ENCODE data around the gene PDZD4.

The PDZD4 gene

GRCh38 chrX:153867139-153867538, 36.8 kb upstream of the PDZD4 start:
- DNase-seq (ENCODE audit: low spot score): no peak

- DNase-seq (ENCODE audit: low spot score): no peak
Observed at GRCh38 chrX:153866302-153867019, 36.1 kb upstream of the PDZD4 start.

GRCh38 chrX:153865685-153866084, 35.3 kb upstream of the PDZD4 start:
- no peak for DNase-seq (ENCODE audit: low spot score)

- no peak for DNase-seq (ENCODE audit: low spot score)
Observed at GRCh38 chrX:153865321-153865580, 34.9 kb upstream of the PDZD4 start.

GRCh38 chrX:153864561-153865320, 34.4 kb upstream of the PDZD4 start:
- no peak for DNase-seq (ENCODE audit: low spot score)

DNA sequence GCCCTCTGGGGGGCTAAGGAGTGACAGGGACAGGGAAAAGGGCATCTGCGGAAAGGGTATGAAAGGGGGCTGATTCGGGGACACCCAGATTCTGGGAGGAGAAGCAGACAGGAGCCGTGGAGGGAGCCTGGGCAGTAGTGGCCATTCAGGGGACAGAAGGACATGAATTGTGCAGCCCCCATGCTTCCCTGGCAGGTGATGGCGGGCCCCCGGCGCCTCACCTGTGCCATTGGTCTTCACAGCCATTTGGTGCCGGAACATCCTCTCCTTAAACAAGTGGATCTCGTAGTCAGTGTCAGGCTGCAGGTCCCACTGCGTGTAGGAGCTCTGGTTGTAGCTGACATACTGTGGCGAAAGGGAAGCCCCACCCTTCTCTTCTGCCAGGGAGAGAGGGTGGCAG, 33.8 kb upstream of the PDZD4 start:
- no peak for DNase-seq (ENCODE audit: low spot score)

GRCh38 chrX:153863251-153863991, 33.1 kb upstream of the PDZD4 start:
- DNase-seq (ENCODE audit: low spot score): no peak

DNA sequence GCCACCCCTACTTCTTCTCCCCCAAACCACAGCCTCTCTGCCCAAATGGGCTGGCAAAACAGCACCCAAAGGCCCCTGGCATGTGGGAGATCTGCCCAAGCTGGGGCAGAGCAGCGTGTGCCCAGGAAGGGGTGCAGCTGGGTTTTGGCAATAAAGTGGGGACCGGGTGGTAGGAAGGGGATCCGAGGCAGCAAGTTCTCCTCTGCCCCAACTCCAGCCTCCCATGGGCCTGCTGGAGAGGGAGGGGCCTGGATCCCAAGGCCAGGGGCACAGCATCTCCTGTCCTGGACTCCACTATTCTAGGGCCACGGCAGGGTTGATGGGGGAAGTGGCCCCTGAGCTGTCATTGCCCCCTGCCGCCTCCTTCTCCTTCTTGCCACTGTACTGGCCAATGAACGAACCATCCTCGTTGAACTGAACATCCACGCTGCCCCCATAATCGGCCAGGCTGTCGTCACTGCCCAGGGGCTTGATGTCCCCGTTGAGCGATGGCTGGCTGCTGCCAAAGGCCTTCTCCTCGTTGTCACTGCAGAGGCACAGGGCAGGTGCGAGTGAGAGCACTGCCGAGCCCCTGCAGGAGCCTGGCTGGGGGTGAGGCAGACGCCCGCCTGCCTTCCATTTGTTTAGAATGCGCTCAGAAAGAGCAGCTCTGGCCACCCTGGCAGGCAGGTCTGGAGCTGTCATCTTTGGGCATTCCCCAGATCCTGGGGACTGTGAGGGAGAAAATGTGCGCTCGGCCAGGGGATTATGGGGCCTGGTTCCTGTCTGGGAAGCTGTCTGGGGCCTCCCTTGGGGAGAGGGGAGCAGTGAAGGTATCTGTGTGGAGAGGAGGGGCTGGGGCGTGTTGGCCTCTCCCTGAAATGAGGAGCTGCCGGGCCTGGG, 32.3 kb upstream of the PDZD4 start:
- DNase-seq (ENCODE audit: low spot score): no peak

GRCh38 chrX:153861733-153862310, 31.5 kb upstream of the PDZD4 start:
- no peak for DNase-seq (ENCODE audit: low spot score)

- DNase-seq (ENCODE audit: low spot score): no peak
Observed at GRCh38 chrX:153861151-153861550, 30.8 kb upstream of the PDZD4 start.

GRCh38 chrX:153857348-153857903, 27.1 kb upstream of the PDZD4 start:
- DNase-seq (ENCODE audit: low spot score): no peak

DNA sequence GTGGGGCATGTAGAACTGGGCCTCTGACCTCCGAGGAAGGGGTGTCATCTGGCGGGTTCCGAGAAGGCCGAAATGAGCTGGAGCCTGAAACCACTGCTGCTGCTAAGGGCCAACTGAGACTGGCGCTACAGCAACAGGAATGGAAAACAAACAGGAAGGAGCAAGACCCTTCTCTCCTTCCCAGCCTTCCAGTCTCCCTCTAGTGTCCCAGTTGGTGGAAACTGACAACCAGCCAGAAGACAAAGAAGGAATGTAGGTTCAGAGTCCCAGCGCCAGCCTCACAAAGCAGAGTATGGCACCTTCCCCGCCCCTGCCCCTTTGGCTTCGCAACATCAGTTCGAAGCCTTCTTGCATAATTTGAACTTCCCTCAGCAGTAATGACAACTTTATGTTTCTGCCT, 24.4 kb upstream of the PDZD4 start:
- no peak for DNase-seq (ENCODE audit: low spot score)

DNA sequence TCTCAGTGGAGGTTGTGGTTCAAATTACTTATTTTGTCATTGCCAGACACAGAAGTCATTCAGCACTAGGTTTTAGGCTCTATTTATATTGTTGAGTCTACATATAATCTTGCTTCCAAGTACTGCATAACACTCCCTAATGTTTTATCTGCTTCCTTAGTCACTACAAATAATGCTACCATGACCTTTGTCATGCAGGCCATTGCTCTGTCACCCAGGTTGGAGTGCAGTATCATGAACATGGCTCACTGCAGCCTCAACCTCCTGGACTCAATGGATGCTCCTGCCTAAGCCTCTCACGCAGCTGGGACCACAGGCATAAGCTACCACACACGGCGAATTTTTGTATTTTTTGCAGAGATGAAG, 23.5 kb upstream of the PDZD4 start:
- no peak for DNase-seq (ENCODE audit: low spot score)

DNA sequence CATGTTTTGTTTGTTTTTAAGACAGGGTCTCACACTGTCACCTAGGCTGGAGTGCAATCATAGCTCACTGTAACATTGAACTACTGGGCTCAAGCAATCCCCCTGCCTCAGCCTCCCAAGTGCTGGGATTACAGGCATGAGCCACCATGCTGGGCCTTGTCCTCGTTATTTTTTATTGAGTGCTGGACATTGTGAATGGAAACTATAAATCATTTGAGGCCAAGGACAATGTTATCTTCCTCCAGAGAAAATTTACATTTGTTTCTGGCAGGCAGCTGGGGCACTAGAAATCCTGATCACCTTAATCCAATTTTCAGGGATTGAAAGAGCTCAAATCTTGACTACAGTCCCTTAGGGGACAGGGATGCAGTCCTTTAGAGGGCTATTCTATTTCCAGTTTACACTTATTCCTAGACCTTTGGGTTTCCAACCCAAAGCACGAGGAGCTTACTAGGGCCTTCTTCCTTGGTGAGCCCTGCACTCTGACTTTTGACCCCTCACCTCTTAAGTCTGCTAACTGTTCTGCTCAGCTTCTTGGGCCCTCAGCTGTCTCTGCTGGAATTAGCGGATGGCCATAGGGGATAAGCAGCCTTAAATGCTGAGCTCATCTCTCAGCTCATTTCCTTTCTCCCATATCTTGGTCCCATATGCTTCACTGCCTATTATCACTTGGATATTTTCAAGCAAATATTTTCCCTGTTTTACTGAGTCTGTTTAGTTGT, 23.0 kb upstream of the PDZD4 start:
- DNase-seq (ENCODE audit: low spot score): no peak

DNA sequence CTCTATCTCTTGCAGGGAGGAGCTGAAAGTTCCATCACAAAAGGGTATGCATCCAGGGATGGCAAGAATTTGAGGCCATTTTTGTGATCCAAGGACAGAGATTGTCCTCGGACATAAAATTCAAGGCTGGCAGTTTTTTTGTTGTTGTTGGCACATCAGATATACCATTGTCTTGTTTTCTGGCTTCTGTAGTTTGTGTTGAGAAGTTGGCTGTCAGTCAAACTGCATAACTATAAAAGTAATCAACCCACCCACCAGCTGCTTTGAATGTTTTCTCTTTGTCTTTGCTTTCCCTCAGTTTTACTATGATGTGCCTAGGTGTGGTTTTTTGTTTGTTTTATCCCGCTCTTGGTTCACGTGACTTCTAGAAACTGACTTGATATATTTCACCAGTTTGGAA, 21.6 kb upstream of the PDZD4 start:
- no peak for DNase-seq (ENCODE audit: low spot score)

- no peak for DNase-seq (ENCODE audit: low spot score)
Observed at GRCh38 chrX:153848325-153848724, 18.0 kb upstream of the PDZD4 start.

GRCh38 chrX:153845842-153846241, 15.5 kb upstream of the PDZD4 start:
- no peak for DNase-seq (ENCODE audit: low spot score)

DNA sequence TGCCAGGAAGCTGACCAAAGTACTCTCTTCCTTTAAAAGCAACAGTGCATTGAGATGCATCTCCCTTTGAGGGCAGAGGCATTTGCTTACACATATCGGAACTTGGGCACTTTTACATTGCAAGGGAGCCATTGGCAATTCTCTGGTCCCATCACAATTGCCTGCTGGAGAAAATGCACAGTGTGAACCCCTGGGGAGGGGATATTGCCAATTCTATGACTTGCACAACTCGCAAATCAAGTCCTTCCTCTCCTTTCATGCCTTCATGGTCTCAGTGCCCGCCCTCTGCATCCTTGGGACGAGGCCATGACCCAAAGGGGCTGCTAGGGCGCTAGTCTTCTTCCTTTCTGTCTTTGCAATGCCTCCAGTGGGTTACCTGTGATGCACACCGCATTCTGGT, 14.9 kb upstream of the PDZD4 start:
- DNase-seq (ENCODE audit: low spot score): no peak

GRCh38 chrX:153844509-153845082, 14.3 kb upstream of the PDZD4 start:
- no peak for DNase-seq (ENCODE audit: low spot score)

GRCh38 chrX:153836921-153837320, 6.6 kb upstream of the PDZD4 start:
- DNase-seq (ENCODE audit: low spot score): no peak

- no peak for DNase-seq (ENCODE audit: low spot score)
Observed at GRCh38 chrX:153832728-153833127, 2.4 kb upstream of the PDZD4 start.
